ENCODE results near the gene CNTNAP5.

The CNTNAP5 gene

DNA sequence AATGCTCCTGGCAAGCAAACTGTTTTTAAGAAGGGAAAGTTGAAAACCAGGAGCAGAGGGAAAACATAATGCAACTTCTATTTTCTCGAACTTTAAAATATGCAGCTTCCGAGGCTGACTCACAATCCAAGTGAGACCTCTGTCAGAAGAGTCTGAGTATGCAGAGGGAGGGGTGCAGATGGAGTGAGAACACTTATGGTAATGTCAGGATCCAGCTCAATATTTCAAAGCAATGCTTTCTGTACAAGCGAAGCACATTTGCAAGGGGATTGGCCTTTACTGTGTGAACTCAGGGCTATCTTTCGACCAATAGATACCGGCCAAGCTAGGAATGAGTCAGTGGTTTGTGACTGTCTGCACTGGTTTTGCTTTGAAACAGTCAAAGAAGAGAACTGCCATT, 242.7 kb downstream of the CNTNAP5 start:
- POLR2A ChIA-PET (ENCODE audit: low non-redundant PET): no interaction called here
- CTCF ChIA-PET: interaction anchor here (0.9 kb wide), 1 partner anchor 11 kb away, joined by 4 read pairs; no protein-coding TSS in a partner anchor
- TF ChIP-seq, protein P1, sequence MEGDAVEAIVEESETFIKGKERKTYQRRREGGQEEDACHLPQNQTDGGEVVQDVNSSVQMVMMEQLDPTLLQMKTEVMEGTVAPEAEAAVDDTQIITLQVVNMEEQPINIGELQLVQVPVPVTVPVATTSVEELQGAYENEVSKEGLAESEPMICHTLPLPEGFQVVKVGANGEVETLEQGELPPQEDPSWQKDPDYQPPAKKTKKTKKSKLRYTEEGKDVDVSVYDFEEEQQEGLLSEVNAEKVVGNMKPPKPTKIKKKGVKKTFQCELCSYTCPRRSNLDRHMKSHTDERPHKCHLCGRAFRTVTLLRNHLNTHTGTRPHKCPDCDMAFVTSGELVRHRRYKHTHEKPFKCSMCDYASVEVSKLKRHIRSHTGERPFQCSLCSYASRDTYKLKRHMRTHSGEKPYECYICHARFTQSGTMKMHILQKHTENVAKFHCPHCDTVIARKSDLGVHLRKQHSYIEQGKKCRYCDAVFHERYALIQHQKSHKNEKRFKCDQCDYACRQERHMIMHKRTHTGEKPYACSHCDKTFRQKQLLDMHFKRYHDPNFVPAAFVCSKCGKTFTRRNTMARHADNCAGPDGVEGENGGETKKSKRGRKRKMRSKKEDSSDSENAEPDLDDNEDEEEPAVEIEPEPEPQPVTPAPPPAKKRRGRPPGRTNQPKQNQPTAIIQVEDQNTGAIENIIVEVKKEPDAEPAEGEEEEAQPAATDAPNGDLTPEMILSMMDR (conservative IDR thresholded peaks at IDR 0.05; ENCODE audit: low read depth): no peak
- DNase-seq (ENCODE audit: low spot score): no peak
- H3K27ac ChIP-seq: no peak overlapping the region

DNA sequence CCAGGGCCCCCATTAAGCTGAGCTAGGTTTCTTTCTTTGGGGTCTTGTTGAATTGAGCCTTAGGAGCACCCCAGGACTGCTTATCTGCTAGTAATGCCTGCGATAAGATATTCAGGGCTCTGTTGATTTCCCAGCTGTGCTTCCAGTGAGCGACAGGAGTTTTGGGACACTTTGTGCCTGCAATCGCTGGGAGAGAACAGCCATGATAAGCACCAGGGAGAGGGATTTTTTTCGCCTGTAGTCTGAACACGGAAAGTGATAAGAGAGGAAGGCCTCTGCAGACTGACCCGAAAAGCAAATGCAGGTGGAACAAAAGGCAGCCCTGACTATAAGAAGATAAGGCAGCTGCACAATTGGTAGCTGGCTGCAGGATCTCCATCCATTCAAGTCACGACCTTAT, 244.3 kb downstream of the CNTNAP5 start:
- ChIA-PET CTCF (interaction anchor here (0.6 kb wide), 2 partner anchors 96 to 822 kb away, joined by 3 to 6 read pairs; no protein-coding TSS in a partner anchor), POLR2A (ENCODE audit: low non-redundant PET) (no interaction called here)
- no peak for DNase-seq (ENCODE audit: low spot score)
- TF ChIP-seq, protein P1 (conservative IDR thresholded peaks at IDR 0.05; ENCODE audit: low read depth): no peak
- no peak overlapping the region for H3K27ac ChIP-seq

DNA sequence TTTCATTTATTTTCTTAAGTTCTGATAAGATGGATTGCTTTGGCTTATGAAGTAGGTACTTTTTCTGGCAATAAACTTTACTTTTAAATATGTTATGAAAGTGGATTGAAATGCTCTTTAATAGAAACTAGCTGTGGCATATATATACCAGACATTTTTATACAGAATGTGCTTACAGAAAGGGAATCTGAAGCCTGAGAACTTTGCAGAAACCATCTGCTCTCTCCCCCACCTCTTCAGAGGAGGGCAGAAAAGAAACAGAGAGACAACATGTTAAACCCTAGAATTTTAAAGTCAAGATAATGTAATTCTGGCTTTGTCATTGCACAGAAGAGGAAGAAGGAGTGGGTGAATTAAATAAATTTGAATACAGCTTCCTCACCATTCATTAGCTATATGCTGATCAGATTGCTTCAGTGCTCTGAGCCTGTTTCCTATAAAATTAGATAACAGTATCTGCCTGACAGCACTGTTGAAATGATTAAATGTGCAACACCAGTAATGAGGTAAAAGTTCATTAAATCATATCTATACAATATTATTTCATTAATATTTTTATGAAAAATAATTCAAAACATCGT, 247.3 kb downstream of the CNTNAP5 start:
- TF ChIP-seq, protein P1 (conservative IDR thresholded peaks at IDR 0.05; ENCODE audit: low read depth): no peak
- H3K27ac ChIP-seq: no peak overlapping the region
- DNase-seq (ENCODE audit: low spot score): no peak
- ChIA-PET CTCF (interaction anchor here (0.6 kb wide), 1 partner anchor 18 kb away, joined by 3 read pairs; no protein-coding TSS in a partner anchor), POLR2A (ENCODE audit: low non-redundant PET) (no interaction called here)

DNA sequence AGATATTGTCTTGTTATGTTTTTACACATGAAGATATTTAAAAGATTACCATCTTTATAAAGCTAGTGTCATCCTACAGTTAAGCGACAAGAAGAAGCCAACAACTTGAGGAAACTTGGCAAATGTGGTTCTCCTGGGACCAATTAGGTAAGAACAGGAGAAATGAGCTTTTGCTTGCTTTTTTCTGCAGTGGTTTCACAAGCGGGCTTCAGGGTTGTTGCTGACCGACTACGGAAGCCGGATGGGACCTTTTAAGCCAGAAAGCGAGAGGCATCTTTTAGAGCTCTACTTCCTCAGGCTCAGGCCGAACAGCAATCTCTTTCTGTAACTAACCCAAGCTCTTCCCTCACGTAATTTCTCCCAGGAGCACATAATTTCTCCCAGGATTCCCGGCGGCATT, 256.5 kb downstream of the CNTNAP5 start:
- ChIA-PET POLR2A (ENCODE audit: low non-redundant PET) (no interaction called here), CTCF (interaction anchor here (0.6 kb wide), 1 partner anchor 169 kb away, joined by 3 read pairs; no protein-coding TSS in a partner anchor)
- TF ChIP-seq, protein P1 (conservative IDR thresholded peaks at IDR 0.05; ENCODE audit: low read depth): no peak
- no peak for DNase-seq (ENCODE audit: low spot score)
- H3K27ac ChIP-seq: no peak overlapping the region

DNA sequence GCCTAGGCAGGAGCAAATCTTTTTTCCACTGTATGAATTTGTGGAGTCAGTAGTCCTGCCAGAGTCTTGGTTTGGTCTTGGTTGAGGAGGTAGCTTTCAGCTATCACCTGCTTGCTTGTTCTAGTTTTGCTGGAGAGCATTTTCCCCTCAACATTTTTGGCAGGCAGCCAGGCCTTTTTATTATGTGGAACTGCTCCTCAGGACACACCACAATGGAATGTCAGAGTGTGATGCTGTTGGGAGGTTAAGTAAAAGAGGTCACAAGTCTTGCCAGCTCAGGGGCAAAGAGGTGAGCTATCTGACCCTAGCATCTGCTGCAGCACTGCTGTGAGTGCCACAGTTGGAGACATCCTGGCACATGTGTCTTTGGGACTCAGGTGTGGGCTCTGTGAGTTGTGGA, 258.0 kb downstream of the CNTNAP5 start:
- peak; percentile 26 for DNase-seq (ENCODE audit: low spot score)
- ChIA-PET CTCF (no interaction called here), POLR2A (ENCODE audit: low non-redundant PET) (no interaction called here)
- H3K27ac ChIP-seq: no peak overlapping the region
- TF ChIP-seq, protein P1 (conservative IDR thresholded peaks at IDR 0.05; ENCODE audit: low read depth): no peak

DNA sequence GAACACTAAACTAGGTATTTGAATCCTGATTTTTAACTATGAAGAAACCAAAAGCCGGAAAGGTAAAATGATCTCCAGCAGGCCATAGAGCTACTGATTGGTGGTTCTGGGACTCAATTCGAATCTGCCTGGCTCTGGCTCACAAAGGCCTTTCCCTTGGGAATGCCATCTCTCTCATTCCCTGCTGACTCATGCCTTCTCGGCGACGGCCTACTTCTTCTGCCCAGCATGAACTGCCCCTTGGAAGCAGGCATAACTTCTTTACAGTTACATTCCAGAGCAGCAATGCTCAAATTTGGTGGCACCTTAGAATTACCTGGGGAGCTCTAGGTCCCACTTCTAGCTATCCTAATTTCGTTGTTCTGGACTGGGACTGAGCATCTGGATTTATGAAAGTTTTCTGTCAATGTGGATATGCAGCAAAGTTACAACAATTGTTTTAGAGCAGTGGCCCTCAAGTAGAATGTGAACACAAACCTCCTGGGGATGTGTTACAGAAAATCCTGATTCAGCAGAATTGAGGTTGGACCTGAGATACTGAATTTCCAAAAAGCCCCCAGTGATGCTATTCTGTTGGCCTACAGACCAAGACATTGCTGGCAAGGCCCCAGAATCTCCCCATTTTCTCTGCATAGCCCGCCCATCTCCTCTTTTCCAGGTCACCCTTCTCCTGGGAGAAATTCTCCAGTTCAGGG, 261.1 kb downstream of the CNTNAP5 start:
- TF ChIP-seq, protein P1 (conservative IDR thresholded peaks at IDR 0.05; ENCODE audit: low read depth): no peak
- CTCF ChIA-PET: no interaction called here
- POLR2A ChIA-PET (ENCODE audit: low non-redundant PET): no interaction called here
- no peak for DNase-seq (ENCODE audit: low spot score)
- H3K27ac ChIP-seq: no peak overlapping the region
